Measurements from ENCODE around the gene RELCH.

The RELCH gene

GRCh38 chr18:62196079-62196478 is 9.0 kb downstream of the RELCH start:
- Histone ChIP-seq H3K4me3 (ENCODE audit: low read length) (no peak overlapping the region), H3K9me3 (ENCODE audit: control insufficient read depth, low read depth, low read length) (no peaks in the 10 kb centered on the region), H3K4me1 (ENCODE audit: control insufficient read depth, low read depth, low read length) (no peaks in the 10 kb centered on the region), H3K36me3 (ENCODE audit: control insufficient read depth, low read depth, low read length) (no peaks in the 10 kb centered on the region), H3K9ac (ENCODE audit: low read length) (no peak overlapping the region), H3K27me3 (ENCODE audit: control insufficient read depth, insufficient read depth, low read length) (no peaks in the 10 kb centered on the region), H3K27ac (ENCODE audit: low read length) (no peak overlapping the region)

- Histone ChIP-seq H3K4me3 (ENCODE audit: low read length) (no peak overlapping the region), H3K27ac (ENCODE audit: low read length) (no peak overlapping the region), H3K9me3 (ENCODE audit: control insufficient read depth, low read depth, low read length) (no peaks in the 10 kb centered on the region), H3K4me1 (ENCODE audit: control insufficient read depth, low read depth, low read length) (no peaks in the 10 kb centered on the region), H3K36me3 (ENCODE audit: control insufficient read depth, low read depth, low read length) (no peaks in the 10 kb centered on the region), H3K27me3 (ENCODE audit: control insufficient read depth, insufficient read depth, low read length) (no peaks in the 10 kb centered on the region), H3K9ac (ENCODE audit: low read length) (no peak overlapping the region)
Observed at GRCh38 chr18:62196980-62197379, 9.9 kb downstream of the RELCH start.

DNA sequence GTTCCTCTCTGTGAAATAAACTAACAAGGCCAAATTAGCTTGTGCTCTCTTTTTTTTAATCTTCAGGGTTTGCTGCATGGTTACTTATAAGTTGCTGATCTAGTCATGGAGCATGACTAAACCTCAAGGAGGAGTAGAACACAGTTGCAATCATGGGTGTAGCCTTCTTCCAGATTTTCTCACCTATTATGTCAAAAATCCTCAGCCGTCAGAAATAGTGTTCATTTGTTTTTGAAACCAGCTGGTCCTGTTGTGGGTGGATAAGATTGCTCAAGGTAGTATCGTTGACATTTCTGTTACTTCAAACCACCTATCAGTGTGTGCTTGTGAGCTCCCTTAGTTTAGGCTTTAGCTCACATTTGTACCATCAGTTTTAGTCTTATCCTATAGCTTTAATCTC is 11.2 kb downstream of the RELCH start:
- H3K4me3 ChIP-seq (ENCODE audit: low read length), result no peak overlapping the region
- H3K9me3 ChIP-seq (ENCODE audit: control insufficient read depth, low read depth, low read length), result no peaks in the 10 kb centered on the region
- no peak overlapping the region for H3K9ac ChIP-seq (ENCODE audit: low read length)
- no peak overlapping the region for H3K27ac ChIP-seq (ENCODE audit: low read length)
- H3K36me3 ChIP-seq (ENCODE audit: control insufficient read depth, low read depth, low read length), result no peaks in the 10 kb centered on the region
- no peaks in the 10 kb centered on the region for H3K27me3 ChIP-seq (ENCODE audit: control insufficient read depth, insufficient read depth, low read length)
- no peaks in the 10 kb centered on the region for H3K4me1 ChIP-seq (ENCODE audit: control insufficient read depth, low read depth, low read length)

GRCh38 chr18:62199629-62200028 is 12.6 kb downstream of the RELCH start:
- Histone ChIP-seq H3K9ac (ENCODE audit: low read length) (no peak overlapping the region), H3K36me3 (ENCODE audit: control insufficient read depth, low read depth, low read length) (no peaks in the 10 kb centered on the region), H3K4me3 (ENCODE audit: low read length) (no peak overlapping the region), H3K27ac (ENCODE audit: low read length) (no peak overlapping the region), H3K4me1 (ENCODE audit: control insufficient read depth, low read depth, low read length) (no peaks in the 10 kb centered on the region), H3K27me3 (ENCODE audit: control insufficient read depth, insufficient read depth, low read length) (no peaks in the 10 kb centered on the region), H3K9me3 (ENCODE audit: control insufficient read depth, low read depth, low read length) (no peaks in the 10 kb centered on the region)

- Histone ChIP-seq H3K27me3 (ENCODE audit: control insufficient read depth, insufficient read depth, low read length) (no peaks in the 10 kb centered on the region), H3K9ac (ENCODE audit: low read length) (no peak overlapping the region), H3K4me3 (ENCODE audit: low read length) (no peak overlapping the region), H3K4me1 (ENCODE audit: control insufficient read depth, low read depth, low read length) (no peaks in the 10 kb centered on the region), H3K27ac (ENCODE audit: low read length) (no peak overlapping the region), H3K36me3 (ENCODE audit: control insufficient read depth, low read depth, low read length) (no peaks in the 10 kb centered on the region), H3K9me3 (ENCODE audit: control insufficient read depth, low read depth, low read length) (no peaks in the 10 kb centered on the region)
Observed at GRCh38 chr18:62200121-62200914, 13.3 kb downstream of the RELCH start.

DNA sequence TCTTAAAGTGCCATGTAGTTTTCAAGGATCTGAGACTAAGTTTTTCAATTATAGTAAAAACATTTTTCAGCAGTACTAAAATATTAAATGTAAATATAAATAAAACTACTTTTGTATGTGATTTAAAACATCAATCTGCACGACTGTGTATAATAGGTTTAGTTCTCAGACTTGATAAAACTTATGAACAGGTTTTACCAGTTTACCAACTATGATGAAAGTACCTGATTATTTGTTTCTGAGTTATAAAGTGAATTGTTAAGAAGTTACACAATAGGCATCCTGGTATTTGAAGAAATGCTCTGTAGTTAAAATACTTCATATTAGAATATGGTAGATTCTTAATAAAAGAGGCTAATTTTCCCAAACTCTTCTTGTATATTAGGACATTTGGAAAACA is 14.8 kb downstream of the RELCH start:
- Histone ChIP-seq H3K27me3 (ENCODE audit: control insufficient read depth, insufficient read depth, low read length) (no peaks in the 10 kb centered on the region), H3K27ac (ENCODE audit: low read length) (no peak overlapping the region), H3K36me3 (ENCODE audit: control insufficient read depth, low read depth, low read length) (no peaks in the 10 kb centered on the region), H3K9ac (ENCODE audit: low read length) (no peak overlapping the region), H3K4me1 (ENCODE audit: control insufficient read depth, low read depth, low read length) (no peaks in the 10 kb centered on the region), H3K9me3 (ENCODE audit: control insufficient read depth, low read depth, low read length) (no peaks in the 10 kb centered on the region), H3K4me3 (ENCODE audit: low read length) (no peak overlapping the region)

GRCh38 chr18:62205824-62206223 is 18.8 kb downstream of the RELCH start:
- H3K9me3 ChIP-seq (ENCODE audit: control insufficient read depth, low read depth, low read length), result no peaks in the 10 kb centered on the region
- no peaks in the 10 kb centered on the region for H3K4me1 ChIP-seq (ENCODE audit: control insufficient read depth, low read depth, low read length)
- no peaks in the 10 kb centered on the region for H3K27me3 ChIP-seq (ENCODE audit: control insufficient read depth, insufficient read depth, low read length)
- no peak overlapping the region for H3K4me3 ChIP-seq (ENCODE audit: low read length)
- H3K9ac ChIP-seq (ENCODE audit: low read length), result no peak overlapping the region
- no peaks in the 10 kb centered on the region for H3K36me3 ChIP-seq (ENCODE audit: control insufficient read depth, low read depth, low read length)
- H3K27ac ChIP-seq (ENCODE audit: low read length), result no peak overlapping the region

GRCh38 chr18:62206593-62206992 is 19.5 kb downstream of the RELCH start:
- no peak overlapping the region for H3K27ac ChIP-seq (ENCODE audit: low read length)
- no peak overlapping the region for H3K4me3 ChIP-seq (ENCODE audit: low read length)
- no peak overlapping the region for H3K9ac ChIP-seq (ENCODE audit: low read length)
- no peaks in the 10 kb centered on the region for H3K4me1 ChIP-seq (ENCODE audit: control insufficient read depth, low read depth, low read length)
- no peaks in the 10 kb centered on the region for H3K9me3 ChIP-seq (ENCODE audit: control insufficient read depth, low read depth, low read length)
- H3K27me3 ChIP-seq (ENCODE audit: control insufficient read depth, insufficient read depth, low read length), result no peaks in the 10 kb centered on the region
- H3K36me3 ChIP-seq (ENCODE audit: control insufficient read depth, low read depth, low read length), result no peaks in the 10 kb centered on the region

GRCh38 chr18:62209046-62209445 is 22.0 kb downstream of the RELCH start:
- H3K4me1 ChIP-seq (ENCODE audit: control insufficient read depth, low read depth, low read length), result no peaks in the 10 kb centered on the region
- H3K9me3 ChIP-seq (ENCODE audit: control insufficient read depth, low read depth, low read length), result no peaks in the 10 kb centered on the region
- no peak overlapping the region for H3K9ac ChIP-seq (ENCODE audit: low read length)
- H3K4me3 ChIP-seq (ENCODE audit: low read length), result no peak overlapping the region
- no peaks in the 10 kb centered on the region for H3K27me3 ChIP-seq (ENCODE audit: control insufficient read depth, insufficient read depth, low read length)
- peaks cover 10% of the 10 kb centered on the region for H3K36me3 ChIP-seq (ENCODE audit: control insufficient read depth, low read depth, low read length)
- H3K27ac ChIP-seq (ENCODE audit: low read length), result no peak overlapping the region

GRCh38 chr18:62210138-62210537 is 23.1 kb downstream of the RELCH start:
- H3K9me3 ChIP-seq (ENCODE audit: control insufficient read depth, low read depth, low read length), result no peaks in the 10 kb centered on the region
- H3K4me3 ChIP-seq (ENCODE audit: low read length), result no peak overlapping the region
- H3K9ac ChIP-seq (ENCODE audit: low read length), result no peak overlapping the region
- H3K27me3 ChIP-seq (ENCODE audit: control insufficient read depth, insufficient read depth, low read length), result no peaks in the 10 kb centered on the region
- H3K36me3 ChIP-seq (ENCODE audit: control insufficient read depth, low read depth, low read length), result peaks cover 13% of the 10 kb centered on the region
- H3K27ac ChIP-seq (ENCODE audit: low read length), result no peak overlapping the region
- H3K4me1 ChIP-seq (ENCODE audit: control insufficient read depth, low read depth, low read length), result no peaks in the 10 kb centered on the region

- Histone ChIP-seq H3K4me3 (ENCODE audit: low read length) (no peak overlapping the region), H3K36me3 (ENCODE audit: control insufficient read depth, low read depth, low read length) (peaks cover 13% of the 10 kb centered on the region)
Observed at GRCh38 chr18:62211325-62211828, 24.3 kb downstream of the RELCH start.

GRCh38 chr18:62214790-62215189 is 27.7 kb downstream of the RELCH start:
- no peaks in the 10 kb centered on the region for H3K4me1 ChIP-seq (ENCODE audit: control insufficient read depth, low read depth, low read length)
- no peak overlapping the region for H3K4me3 ChIP-seq (ENCODE audit: low read length)
- no peaks in the 10 kb centered on the region for H3K9me3 ChIP-seq (ENCODE audit: control insufficient read depth, low read depth, low read length)
- H3K27ac ChIP-seq (ENCODE audit: low read length), result no peak overlapping the region
- no peak overlapping the region for H3K9ac ChIP-seq (ENCODE audit: low read length)
- H3K27me3 ChIP-seq (ENCODE audit: control insufficient read depth, insufficient read depth, low read length), result no peaks in the 10 kb centered on the region
- peaks cover 13% of the 10 kb centered on the region for H3K36me3 ChIP-seq (ENCODE audit: control insufficient read depth, low read depth, low read length)

More at GRCh38 chr18:62211325-62211828, 24.3 kb downstream of the RELCH start:
- Histone ChIP-seq H3K27ac (ENCODE audit: low read length) (no peak overlapping the region), H3K9ac (ENCODE audit: low read length) (no peak overlapping the region), H3K4me1 (ENCODE audit: control insufficient read depth, low read depth, low read length) (no peaks in the 10 kb centered on the region), H3K27me3 (ENCODE audit: control insufficient read depth, insufficient read depth, low read length) (no peaks in the 10 kb centered on the region), H3K9me3 (ENCODE audit: control insufficient read depth, low read depth, low read length) (no peaks in the 10 kb centered on the region)

Measured in iPS-18a (cell line).